M059J (cell line): Measurements from ENCODE around the gene WNT4. TPM values are rescaled to one million over a fixed set of nuclear protein-coding genes. Genes with fewer than 3 reads are reported as not detected.

Experiments
- DNase-seq: peaks from one replicate; pipeline ENCODE4 v3.0.0-alpha.2; 2012; ENCODE audit warnings: low read depth
- total RNA-seq: library from RNA; depleted of rRNA; stranded (reverse); fragments of >200 nt; shearing (Covaris generic); gene quantifications from 2 replicates; pipeline ENCODE4 v1.2.3, GENCODE V29; 2014

Gene WNT4
- total RNA-seq, 1 experiment from 2014 or later = 0.05 TPM

DNA sequence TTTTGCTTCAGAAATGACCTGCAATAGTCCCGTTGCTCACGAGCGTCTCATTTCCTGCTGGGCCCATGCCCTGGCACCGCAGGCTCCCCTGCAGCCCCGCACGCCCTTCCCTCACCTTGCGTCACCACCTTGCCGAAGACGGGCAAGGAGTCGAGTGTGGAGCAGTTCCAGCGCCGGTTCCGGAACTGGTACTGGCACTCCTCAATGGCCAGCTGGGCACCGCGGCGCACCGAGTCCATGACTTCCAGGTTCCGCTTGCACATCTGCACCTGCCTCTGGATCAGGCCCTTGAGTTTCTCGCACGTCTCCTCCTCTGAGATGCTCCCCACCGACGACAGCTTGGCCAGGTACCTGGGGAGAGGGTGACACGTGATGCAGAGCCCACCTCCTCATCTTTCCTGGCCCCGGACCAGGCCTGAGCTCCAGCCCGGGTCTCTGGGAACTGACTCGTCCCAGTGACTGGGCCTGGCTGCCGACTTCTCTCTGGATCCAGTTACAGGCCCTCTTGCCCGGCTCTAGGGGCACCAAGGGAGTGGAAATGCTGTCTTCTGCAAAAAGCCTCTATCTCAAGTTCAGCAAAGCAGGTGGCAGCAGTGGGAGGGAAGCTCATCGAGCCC lies 13.3 kb downstream of the WNT4 start:
- no peak for DNase-seq

DNA sequence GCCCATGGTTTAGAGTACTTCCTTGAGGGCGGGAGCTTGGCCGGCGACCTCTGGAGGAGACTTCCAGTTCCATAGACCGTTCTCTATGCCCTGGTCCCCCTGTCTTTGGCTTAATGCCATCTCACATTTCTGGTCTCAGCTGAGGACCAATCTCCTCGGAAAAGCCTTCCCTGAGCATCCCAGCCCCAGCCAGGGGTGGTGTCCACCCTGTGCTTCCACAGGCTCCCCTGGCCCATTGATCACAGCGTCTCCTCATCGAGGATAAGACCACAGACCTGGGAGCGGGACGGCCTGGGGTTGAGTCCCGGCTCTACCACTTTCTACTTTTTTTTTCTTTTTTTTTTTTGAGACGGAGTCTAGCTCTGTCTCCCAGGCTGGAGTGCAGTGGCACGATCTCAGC lies 14.5 kb downstream of the WNT4 start:
- no peak for DNase-seq

DNA sequence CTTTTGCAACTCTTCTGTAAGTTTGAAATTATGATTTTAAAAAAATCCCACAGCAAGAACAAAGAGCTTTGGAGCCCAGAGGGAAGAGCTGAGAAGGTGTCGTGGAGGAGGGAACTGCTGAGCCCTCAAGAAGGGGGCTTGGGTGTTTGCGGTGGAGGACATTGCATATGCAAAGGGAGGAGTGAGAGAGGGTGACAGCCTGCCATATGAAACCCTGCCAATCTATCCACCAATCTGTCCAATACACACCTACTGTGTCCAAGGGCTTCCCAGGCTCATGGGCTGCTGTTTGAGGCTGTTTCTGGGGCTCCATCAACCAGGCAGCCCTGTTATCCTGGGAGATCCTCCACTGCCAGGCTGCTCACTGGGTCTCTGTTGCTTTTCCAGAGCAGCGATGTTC lies 15.2 kb downstream of the WNT4 start:
- no peak for DNase-seq

DNA sequence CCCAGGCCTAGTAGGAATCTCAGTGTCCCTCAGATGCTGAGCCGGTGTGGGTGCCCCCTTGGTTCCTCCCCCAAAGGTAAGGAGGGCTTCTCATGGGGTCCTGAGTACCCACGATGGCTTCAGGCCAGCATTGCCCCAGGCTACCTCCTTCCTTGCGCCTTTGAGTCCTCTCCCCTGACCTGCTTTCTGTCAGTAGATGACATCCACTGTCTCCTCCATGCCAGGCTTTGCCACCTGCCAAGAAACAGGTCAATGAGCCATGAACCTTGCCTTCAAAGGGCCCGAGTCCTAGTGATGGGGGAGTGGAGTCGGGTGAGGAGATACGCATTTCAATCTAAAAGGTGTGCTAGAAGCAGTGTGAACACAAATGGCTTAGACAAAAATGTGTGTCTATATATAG lies 15.6 kb downstream of the WNT4 start:
- no peak for DNase-seq

DNA sequence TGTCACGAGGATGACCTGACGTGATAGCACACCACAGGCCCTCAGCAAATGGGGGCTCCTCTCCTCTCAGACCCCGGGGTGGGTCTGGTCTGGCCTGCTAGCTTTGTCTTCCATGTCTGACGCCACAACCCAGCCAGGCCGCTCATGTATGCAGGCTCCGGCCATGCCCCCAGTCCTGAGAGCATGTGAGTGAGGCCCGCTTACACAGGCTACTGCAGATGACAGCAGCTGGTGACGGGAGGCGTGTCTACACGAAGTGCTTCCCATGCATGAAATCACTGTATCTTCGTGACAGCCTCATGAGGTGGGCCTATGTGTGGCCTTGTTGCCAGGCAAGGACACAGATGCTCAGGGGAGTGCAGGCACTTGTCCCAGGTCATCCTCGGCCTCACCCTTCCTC lies 16.4 kb downstream of the WNT4 start:
- no peak for DNase-seq

DNA sequence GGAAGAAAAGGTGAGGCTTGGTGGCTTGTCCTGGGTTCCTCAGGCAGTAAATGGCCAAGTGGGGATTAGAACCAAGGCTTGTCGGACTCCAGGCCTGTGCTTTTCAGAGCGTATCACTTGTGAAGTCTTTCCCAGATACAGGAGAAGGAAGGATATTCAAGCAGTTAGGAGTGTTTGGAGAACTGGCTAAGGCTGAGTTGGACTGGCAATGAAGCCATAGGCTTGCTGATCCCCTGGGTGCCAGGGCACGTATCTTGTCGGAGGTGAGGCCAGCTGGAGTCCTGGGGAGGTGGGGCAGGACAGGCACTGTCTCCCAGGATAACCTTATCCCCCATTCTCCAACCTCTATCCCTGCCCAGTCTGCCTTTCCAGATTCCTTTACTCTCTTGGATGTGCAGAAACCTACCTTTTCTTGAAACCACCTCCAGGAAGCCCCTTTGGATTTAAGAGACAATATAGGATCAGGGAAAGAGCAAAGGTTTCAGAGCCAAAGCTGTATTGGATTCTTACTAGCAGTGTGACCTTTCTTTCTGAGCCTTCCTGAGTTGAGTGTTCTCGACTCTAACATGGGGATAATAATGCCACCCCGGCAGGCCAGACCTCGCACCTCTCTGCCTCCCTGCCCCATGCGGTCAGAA lies 18.2 kb downstream of the WNT4 start:
- no peak for DNase-seq

DNA sequence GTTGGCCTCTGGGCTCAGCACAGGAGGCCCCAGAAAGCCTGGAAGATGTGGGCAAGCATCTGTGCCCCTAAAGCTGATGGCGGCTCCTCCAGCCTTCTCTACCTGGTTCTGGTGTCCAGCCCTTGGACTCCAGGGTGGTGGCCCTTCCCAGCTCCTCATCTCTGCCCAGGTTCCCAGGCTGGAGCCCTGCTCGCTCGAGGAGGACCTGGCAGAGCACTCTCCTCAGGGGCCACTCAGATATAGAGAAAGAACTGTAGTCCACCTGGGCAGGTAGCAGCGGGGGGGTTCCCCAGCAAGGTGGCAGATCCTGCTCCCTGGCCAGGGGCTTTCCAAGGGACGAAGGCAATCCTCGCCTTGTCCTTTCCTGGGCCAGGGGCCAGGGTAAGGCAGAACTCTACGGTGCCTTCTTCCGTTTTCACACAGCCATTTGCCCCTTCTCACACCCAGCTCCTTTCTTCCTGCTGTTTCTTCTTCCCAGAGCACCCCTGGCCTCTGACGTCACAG lies 18.9 kb downstream of the WNT4 start:
- no peak for DNase-seq

DNA sequence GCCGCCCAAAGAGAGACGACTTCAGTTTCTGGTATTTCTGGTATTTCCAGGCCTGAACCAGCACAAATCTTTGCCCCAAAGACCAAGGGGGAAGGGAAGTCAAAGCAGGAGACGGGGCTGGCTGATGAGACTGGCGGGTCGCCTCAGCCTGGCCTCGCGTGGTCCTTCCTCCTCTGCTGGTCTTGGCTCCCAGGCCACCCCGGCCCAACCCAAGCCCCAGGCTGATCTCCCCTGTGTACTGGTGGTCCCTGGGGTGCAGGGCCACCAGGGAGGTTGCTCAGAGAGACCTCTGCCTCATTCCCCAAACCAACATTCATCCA lies 19.9 kb downstream of the WNT4 start:
- DNase-seq = no peak

DNA sequence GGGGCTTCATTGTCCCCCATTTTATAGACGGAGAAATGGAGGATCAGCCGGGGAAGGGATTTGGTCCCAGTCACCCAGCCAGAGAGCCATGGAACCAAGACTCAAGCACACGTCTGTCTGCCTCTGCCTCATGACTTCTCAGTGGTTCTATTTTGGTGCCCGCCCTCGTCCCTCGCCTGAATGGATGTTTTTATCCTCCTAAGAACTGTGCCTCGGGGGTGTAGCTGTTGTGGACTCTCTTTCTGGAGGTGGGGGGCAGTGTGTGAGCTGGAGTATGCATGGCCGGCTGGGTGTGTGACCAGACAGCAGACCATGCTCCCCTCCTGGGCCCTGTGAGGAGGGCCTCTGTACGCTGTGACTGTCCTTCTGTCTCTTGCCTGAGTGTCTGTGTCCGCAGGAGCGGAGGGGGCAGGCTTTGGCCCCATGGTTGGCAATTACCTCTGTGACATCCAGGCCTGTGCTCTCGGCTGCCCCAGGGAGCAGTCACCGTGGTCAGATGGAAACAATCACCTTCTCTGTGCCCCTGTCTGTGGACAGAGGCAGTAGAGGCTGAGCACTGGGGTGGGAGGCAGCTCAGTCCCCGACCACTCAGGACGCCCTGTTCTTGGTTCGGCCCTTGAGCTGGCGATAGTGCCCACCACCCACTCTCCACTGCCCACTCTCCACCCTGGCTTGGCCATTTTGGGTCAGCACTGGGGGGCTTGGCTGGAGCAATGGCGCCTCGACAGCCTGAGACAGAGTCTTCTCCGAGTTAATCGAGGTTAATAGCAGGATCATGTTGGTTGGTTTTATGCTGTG lies 20.4 kb downstream of the WNT4 start:
- DNase-seq = no peak

DNA sequence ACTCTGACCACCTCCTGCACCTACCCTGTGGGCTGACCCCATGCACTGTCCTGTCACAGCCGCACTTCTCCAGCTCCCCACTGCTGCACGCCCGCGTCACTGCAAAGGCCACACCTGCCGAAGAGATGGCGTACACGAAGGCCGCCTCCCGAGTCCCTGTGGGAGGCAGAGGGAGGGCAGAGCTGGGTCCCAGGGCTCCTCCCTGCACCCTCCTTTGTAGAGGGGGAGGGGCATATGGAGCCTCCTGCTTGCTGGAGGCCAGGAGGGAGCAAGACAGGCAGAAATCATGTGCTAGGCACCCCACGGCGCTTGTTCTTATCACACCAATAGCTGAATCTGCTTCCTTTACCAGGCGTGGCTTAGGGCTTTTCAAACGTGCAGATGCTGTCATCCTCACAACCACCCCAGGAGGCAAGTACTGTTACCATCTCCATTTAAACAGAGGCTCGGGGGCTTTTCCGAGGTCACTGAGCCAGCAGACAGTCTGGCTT lies 21.4 kb downstream of the WNT4 start:
- DNase-seq = no peak

DNA sequence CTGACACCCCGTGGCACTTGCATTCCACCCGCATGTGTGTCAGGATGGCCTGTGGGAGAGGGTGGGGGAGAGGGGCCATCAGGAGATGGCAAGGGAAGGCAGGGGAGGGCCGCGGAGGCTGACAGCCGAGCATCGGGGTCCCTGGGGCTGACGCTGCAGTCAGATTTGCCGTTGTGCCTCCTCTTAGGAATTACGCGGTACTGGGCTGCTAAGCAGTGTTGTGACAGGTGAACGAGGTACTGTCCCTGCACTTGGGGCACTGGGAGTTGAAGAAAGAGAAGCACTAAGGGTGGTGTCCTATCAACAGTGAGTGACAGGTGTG lies 22.5 kb downstream of the WNT4 start:
- DNase-seq = no peak

DNA sequence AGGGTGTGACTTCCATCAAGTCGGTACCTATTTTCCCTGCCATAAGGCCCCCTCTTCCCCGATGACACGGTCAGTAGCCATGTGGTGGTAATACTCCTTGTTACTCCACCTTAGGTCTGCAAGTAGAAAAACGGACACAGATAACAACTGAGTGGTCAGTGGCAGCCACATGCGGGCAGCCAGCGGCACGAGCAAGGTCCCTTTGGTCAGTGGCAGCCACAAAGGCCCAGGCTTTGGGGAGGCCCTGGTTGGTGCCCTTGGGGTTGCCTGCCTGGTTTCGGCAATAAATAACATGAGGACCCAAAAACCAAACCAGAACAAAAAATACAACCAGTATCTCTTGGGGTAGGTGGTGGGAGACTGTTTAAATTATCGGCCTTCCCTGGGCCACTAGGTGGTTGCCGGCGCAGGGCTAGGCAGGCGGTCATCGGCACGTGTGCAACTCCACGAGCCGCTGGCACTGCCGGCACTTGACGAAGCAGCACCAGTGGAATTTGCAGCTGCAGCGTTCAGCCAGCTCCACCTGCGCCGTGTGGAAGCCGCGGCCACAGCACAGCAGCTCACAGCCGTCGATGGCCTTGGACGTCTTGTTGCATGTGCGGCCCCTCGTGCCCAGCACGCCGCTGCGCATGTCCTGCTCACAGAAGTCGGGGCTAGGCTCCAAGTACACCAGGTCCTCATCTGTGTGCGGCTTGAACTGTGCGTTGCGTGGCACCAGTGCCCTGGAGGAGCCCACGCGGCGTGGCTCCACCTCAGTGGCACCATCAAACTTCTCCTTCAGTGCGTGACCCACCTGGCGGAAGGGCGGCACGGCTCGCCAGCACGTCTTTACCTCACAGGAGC lies 23.1 kb downstream of the WNT4 start:
- no peak for DNase-seq

DNA sequence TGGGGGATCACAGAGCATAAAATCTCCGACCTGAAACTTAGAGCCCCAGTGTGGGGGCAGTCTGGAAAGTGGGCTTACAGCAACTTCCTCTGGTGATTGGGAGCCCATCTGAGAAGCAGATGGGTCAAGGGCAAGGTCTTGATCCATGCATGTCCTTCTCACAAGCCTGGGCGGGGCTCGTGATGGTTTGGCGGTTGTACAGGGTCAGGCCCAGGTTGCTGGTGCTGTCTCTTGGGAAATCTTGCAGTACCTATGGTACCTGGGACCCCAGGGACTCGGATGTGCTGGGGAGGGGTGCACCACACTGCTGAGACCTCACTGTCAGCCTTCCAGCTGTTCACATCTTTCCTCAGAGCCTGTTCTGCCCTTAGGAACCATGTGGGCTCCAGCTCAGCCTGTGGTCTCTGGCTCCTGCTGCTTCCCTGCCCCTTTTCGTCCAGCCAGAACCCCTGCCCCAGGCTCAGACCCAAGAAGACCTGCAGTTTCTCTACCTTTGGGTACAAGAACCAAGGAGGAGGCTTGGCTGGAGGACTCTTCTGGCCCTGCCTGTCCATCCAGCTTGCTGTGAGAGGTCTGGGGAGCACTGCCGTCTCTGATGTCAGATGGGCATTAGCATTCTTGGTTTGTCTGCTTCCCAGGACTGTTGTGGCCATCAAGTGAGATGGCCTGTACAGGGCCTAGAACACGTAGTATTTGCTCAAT lies 24.5 kb downstream of the WNT4 start:
- no peak for DNase-seq

DNA sequence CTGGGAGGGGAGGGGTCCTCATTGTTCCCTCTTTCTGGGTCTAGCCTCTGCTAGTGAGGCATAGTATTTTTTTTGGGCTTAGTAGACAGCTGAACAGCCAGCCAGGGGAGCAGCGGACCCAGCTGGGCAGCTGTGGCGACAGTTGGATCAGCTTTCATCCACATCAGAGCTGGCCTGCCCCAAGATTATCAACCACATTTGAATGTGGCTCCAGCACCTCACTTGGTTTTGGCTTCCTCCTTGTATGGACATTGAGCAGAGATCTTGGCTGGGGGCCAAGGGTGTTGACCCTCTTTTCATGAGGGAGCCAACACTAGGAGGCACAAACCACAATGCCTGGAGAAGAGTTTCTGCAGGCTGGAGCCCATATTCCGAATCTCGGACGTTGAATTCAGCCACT lies 25.0 kb downstream of the WNT4 start:
- DNase-seq = peak; percentile 18

DNA sequence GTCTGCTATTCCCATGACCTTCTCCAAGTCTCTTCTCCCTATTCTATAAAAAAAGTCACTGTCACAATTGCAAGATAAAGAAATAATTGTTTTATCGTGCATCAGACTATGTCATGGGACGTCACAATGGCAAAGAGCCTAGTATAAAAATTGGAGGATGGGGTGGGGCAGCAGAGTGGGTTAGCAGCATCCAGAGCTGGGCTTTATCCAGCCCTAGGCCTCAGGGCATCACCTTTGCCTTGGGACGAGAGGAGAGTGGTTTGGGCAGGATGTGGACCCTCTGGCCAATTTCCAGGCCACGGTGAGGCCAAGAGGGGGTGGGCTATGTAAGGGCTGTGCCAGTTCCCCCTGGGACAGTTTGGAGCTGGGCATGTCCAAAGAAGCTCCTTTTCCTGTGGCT lies 25.7 kb downstream of the WNT4 start:
- no peak for DNase-seq

DNA sequence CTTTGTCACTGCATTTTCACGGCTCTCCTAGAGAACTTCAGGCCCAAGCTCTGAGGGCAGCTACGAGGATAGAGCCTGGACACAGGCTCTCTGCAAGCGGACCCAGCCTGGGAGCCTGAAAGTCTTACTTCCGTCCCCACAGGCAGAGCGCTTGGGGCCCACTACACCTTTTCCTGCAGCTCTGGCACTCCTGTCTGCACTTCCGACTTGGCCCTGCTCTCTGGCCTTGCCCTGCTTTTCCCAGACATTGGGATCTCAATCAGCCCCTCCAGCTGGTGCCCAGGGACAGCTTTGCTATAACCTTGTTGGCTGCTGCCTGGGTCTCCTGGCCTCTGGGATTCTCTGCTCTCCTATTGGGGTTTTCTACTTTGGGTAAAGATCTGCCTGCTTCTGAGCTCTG lies 27.6 kb downstream of the WNT4 start:
- no peak for DNase-seq

DNA sequence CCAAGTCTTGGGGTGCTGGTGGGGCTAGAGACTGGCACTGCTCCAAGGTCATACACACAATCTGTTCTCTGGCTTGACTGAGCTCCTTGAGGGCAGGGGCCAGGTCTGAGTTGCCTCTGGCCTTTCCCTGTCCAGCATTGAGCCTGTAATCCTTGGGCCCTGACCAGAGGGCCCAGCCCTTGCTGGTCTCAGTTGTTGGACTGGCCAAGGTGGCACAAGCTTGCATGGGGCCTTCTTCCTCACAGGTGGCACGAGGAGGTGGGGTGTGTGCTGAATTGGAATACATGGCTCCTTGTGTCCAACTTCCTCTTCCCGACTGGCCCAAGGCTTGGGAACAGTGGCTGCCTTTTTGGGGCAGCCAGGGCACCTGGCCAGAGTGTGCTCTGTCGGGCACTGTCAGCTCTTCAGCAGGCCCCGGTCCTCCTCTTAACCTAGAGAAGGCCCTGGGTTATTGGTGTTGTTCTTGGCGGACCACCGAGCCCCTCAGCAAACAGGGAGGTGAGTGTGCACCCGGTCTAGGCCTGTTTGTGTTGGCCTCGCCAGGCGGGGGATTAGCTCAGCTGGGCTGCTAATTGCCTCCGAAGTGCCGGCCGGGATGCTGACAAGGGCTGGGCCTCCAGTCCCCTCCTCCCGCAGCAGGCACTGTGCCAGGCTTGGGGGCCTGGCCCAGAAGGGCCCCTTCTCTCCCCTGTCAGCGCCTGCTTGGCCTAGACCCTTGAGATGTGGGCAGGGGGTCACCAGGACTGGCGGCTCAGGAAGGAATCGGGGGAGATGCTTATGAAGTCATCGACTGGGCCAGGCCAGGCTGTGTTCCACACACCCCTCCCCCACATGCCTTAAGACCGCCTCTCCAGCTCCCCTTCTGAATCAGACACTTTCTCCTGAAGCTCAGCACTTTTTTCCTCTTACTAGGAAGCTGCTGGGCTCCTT lies 28.5 kb downstream of the WNT4 start:
- no peak for DNase-seq

DNA sequence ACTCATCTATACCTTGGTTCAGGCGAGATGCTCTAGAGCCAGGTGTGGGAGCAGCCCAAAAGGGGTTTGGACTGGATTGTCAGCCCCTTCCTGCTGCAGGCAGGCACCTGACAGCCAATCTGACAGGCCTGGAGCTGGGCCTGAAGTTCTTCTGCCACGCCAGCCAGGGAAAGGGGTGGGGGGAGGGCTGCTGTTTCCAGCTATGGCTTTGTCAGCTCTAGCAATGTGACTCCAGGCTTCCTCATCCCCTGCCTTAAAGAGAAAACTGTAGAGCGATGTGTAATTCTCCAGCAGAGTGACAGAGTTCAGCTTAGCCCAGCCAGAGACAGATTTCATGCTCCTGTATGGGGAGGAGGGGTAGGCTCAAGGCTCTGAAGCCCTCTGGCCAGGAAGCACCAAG lies 30.3 kb downstream of the WNT4 start:
- no peak for DNase-seq

DNA sequence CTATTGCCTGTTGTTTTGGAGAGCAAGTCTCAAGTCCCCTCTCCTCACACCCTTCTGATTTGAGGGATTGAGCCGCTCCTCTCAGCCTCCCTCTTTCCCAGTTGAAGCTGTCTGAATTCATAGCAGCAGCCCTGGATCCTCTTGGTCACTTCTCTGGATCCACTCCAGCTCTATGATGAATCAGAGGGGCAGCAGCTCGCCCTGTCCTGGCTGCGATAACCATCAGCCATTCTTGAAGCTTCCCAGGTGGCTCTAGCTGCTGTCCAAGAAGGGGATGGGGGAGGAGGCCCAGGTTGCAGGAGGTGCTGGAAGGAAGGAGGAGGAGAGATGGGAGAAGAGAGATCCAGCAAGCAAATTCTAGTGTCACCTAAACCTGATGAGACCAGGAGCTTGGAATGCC lies 31.3 kb downstream of the WNT4 start:
- peak; percentile 80 for DNase-seq

DNA sequence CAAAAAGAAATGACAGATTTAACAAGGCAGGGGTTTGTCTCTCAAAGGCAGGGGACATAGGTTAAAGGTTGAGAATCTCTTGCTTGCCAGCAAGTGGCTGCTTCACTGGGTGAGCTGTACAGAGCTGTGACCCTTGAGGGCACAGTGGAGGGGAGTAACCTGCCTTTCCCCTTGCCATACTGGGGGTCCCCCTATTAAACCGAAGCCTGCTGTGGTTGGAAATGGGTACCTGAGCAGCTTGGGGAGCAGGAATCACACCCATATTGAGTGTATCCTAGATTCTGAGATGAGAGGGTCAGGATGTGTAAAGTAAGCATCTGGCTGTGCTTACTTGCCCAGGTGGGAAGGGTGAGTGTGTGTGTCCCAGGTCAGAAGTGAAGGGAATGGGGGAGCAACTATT lies 31.8 kb downstream of the WNT4 start:
- no peak for DNase-seq

DNA sequence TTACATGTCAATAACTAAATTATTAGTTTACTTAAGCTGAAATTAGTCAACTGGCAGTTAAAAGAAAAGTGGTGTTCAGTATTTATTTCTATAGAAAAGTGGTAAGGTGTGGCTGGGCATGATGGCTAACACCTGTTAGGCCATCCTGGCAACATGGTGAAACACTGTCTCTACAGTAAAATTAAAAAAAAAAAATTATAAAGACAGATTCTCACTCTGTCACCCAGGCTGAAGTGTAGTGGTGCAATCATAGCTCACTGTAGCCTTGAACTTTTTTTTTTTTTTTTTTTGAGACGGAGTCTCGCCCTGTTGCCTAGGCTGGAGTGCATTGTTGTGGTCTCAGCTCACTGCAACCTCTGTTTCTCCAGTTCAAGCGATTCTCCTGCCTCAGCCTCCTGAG lies 32.9 kb downstream of the WNT4 start:
- DNase-seq = no peak
